GM19239 (cell line): ENCODE data around the gene CLRN3.

Experiments used
- DNase-seq: peaks from one replicate; pipeline ENCODE4 v3.0.0; 2011; ENCODE audit warnings: low spot score; ENCODE audit not compliant: insufficient read length
- FAIRE-seq: peaks from 2 replicates; lab custom pipeline; 2011; peaks lifted over from hg19 to GRCh38; lab: Jason Lieb, UNC

The CLRN3 gene

DNA sequence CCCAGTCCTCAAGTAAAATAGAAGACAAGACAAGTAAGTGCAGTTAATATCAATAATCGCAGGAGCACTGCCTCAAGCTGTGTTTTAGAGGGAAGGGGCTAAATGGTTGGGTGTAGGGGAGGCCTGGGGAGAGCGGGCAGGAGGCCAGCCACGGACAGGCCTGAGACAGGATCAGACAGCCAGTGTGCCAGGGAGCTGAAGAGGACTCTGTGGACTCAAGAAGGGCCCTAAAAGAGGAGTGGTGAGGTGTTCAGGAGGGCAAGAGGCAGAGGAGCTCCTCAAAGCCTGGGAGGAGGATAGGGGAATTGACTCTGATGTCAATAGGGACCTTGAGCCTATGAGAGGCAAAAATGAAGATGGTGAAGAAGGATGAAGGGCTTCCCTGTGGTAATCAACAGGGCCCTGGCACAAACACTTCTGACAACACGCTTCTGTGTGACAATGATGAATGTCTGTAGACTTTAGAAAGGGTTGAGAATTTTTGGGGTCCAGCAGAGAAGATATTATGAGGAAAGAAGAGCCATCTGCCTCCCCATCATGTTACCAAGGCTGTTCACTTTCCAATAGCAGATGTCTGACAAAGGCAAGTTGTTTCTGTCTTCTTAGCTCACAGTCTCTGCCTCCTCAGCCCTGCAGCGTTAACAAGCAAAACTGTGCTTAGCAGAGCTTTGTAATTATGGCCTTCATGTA lies 11.7 kb upstream of the CLRN3 start:
- no peak for DNase-seq
- FAIRE-seq = no peak

DNA sequence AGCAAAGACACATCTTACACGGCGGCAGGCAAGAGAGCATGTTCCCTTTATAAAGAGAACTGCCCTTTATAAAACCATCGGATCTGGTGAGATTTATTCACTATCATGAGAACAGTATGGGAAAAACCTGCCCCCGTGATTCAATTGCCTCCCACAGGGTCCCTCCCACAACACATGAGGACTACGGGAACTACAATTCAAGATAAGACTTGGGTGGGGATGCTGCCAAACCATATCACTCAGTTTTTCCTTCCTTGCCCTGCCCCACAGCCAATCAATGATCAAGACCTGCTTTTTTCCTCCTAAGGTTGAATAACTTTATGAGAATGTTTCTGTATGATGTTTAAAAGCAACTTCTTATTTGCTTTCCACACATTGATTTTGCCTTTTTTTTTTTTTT lies 11.0 kb upstream of the CLRN3 start:
- DNase-seq (no peak), FAIRE-seq (no peak)

DNA sequence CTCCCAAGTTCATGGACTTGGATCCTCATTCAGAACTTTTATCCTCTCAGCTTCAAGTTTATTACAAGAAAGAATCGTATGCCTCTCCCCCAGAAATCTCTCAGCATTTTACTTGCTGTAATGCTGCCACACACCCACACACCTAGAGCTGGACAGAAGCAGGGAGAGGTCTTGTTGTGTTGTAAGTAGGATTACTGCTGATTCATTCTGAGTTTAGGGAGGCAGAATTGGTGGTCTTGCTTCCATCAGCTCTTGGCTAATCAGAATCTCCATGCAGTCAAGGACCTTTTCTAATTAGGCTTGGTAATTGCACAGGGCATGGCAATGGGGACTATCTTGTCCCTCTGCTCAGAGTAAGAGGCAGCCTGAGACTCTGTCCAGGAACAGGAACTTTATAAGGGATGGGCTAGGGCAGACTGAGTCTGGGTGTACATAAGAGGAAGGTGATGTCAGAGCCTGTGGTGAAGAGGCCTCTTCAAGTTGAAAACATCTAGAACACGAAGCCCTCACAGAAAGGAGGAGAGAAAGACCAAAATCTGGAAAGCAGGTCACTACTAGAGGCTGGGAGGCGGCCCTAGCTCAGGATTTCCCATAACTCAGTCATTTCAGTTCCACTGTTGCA lies 7.1 kb upstream of the CLRN3 start:
- FAIRE-seq = no peak
- DNase-seq = no peak

DNA sequence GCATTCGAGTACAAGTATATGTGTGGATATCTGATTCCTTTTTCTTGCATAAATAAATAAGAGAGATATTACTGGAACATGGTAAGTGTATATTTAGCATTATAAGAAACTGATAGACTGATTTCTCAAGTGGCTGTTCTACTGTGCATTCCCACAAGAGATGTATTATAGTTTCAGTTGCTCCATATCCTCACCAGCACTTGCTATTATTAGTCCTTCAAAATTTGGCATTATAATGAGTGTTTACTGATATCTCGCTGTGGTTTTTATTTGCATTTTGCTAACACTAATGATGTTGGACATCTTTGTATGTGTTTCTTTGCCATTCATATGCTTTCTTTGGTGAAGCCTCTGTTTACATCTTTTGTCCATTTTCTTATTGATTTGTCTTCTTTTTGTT lies 4.4 kb upstream of the CLRN3 start:
- FAIRE-seq (no peak), DNase-seq (no peak)

DNA sequence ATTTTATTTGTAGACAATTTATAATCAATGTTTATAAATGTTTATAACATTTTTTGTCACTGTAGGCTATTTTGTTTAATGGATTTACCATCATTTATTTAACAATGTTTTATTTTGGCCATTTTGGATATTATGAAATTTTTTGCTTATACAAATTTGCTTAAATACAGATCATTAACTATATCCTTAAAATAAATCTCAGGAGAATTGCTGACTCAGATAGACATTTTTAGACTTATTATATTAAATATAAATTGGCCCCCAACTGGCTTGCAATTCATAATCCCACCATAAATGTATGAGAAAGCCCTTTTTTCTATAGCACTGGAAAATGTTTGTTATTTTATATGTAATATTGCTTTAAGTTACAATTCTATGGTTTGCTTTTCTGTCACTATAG lies 3.8 kb upstream of the CLRN3 start:
- FAIRE-seq (no peak), DNase-seq (no peak)

DNA sequence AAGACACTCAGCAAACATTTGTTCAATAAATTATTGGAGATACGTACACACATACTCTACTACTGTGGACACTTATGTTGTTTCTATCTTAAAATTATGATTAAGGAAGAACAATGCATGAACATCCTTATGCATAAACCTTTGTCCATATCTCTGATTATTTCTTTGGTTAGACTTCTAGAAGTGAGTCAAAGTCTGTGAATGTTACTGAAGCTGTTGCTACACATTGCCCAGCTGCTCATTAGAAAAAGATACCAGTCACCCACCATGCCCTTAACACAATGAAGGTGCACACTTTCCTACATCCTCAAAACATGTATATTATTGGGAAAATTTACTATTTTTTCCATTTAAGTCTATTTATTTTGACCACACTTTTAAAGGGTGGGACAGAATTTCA lies 1.4 kb upstream of the CLRN3 start:
- FAIRE-seq (no peak), DNase-seq (no peak)

DNA sequence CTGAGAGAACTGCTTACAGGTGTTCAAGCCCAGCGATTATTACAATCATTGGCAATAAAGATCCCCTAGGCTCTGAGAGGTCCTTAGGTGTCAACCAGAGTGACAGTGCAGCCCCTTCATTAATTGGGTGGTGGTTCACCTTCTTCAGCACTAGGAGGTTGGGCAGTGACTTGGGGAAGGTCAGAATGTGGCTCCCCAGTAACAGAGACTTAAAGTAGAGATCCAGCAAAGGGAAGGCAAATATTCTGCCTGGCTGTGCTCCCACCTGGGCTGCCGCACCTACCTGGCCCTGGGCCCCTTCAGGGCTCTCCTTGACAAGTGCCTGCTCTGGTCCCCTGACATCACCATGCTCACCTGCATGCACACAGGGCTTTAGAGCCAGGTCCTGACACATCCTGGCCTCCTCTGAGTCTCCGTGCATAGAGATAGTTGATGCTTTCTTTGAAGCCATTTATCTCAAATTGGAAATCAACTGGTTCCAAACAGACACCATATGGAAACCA lies 1.9 kb downstream of the CLRN3 start:
- no peak for DNase-seq
- FAIRE-seq = no peak

DNA sequence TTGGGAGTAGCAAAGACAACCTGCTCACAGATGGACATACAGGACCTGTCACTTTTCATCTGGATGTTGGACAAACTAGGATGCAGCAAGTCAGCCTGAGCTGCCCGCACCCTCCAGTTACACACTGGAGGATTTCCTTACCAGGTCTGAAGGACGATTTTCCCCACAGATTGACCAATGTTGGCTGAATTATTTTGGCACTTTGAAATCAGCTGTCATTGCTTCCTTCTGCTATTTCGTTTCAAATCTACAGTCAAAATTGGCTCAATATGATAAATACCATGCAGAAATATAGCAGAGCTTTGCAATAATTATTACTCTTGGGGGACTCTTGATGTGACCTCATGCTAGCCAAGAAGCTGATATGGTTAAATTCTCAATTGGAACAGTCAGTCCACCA lies 2.5 kb downstream of the CLRN3 start:
- DNase-seq = no peak
- FAIRE-seq = no peak

DNA sequence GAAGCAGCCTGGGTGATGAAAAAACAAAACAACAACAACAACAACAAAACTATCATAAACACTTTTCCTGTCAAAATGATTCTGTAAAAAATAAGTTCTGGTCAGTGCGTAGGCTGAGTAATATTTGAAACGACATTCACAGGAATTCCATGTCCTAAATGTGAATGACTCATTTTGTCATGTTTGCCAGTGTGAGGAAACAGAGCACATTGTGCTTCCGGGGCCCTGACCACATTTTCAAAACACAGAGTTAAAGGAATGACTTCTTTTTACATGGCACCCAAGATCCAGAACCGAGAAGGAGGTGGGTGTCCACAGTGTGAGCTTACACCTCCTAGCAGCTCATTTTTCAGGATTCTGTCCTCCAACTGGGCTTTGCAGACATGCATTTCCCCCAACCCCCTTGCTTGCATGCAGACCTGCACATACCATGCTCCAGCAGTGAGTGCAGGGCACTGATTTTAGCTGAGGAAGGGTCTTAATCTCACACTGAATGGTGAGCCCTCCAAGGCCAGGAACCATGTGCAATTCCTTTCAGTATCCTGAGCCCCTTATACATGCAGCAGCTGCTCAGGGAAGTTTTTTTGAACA lies 3.0 kb downstream of the CLRN3 start:
- no peak for DNase-seq
- FAIRE-seq = no peak

DNA sequence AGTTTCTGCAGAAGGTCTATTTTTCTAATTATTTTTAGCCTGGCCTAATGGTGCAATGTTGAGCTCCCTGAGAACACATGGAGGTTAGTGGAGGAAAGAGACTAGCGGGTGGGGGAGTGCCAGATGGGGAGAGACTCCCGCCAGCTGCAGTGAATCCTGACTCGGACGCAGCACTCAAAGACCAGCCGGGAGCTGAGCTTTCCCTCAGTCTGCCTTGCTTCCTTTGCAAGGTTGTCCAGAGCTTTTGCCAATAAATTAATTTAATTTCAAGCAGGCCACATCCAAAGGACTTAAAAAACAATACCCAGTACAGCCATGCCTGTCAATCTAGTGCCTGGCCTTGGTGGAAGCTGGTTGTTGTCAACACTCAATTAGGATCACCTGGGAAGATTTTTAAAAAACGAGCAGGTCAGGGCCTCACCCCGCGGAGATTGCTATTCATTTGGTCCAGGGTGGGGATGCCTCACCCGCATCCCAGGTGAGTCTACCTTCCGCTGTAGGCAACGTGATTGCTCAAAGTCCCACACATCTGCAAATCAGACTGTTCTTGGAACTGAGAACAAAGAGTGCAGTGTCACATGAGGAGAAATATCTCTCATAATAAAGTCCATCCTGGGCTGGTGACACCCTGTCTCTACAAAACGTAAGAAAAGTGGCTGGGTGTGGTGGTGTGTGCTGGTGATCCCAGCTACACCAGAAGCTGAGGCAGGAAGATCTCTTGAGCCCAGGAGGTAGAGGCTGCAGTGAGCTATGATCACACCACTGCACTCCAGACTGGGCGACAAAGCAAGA lies 4.0 kb downstream of the CLRN3 start:
- no peak for DNase-seq

DNA sequence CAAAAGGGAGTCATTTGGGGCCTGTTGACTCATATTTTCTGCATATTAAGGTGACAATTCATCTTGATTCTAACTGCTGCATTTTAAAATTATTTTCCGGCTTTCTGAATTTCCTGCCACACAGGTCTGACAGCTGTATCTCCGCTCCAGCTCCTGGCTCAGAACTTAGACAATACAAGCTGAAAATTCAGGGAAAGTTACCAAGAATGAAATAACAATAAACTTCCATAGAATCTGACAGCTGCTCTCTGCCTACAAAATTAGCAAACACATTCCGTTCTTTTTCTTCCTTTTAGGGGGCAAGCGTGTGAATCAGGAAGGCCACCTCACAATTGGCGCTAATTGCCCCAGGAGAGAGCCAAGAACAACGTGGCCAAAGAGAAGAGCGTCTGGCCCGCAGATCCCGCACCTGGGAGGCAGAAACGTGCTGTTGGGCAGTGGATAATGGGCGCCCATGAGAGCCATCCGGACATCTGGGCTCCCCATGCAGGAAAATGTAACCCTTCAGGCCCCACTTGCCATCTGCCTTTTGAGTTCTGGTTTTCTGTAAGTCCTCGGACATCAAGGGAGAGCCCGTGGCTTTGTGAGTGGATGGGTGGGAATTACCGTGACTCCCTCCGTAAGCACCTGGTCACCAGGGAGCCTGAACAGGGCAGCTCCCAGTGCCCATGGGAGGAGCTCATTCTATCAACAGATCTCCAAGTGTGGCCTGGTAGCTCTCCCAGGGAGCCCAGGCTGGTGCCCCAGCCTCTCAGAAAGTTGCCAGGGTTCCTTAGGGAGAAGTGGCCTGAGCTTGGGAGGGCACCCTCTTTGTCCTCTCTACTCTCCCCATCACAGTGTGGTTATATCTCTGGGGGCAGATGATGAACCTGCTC lies 5.0 kb downstream of the CLRN3 start:
- DNase-seq (no peak), FAIRE-seq (no peak)

More for the DNA sequence above, 4.0 kb downstream of the CLRN3 start:
- FAIRE-seq = no peak

DNA sequence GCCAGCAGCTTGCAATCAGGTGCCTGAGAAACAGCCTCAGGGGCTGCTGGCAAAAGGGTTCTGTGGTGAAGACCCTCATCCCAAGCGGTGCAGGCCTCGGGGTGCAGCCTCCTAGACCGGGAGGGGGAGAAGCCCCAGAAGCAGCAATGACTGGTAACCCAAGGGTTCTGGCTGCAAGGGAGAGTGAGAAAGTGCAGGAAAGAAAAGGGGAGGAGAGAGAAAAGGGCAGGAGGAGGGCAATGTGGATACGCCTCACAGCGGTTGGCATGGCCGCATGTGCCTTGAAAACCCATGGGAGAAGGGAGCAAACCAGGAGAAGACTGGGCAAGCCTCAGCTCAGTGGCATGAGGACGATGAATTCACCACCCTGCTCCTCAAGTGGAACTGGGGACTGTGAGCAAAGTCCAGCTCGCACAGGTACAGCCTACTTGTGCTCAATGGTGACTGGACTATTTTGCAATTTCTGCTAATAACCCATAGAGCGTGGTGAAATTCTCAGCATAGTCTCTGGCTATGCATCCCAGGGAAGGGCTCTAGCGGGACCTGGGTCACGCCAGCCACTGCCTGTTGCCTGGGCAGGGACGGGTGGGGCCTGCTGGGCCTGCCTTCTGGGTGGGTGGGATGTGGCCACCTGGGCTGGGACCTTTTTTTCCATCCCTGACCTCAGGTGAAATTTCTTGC lies 6.2 kb downstream of the CLRN3 start:
- FAIRE-seq = no peak
- DNase-seq = no peak

DNA sequence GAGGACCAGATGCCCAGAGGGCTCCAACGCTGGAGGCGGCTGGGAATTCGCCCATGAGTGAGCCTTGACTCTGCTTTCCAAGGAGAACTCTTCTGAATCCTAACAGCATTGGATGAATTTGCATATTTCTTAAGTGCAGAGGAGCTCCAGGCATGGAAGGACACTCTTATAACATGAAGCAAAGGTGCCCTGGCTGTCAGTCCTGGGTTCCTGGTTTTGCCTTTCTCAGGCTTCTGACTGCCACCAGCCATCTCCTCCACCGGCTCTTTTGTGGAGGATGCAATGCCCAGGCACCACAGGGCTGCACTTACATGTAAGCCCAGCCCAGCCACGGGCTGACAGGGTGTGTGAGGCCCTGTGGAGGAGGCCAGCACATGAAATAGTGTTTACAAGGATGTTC lies 8.2 kb downstream of the CLRN3 start:
- DNase-seq (no peak), FAIRE-seq (no peak)

DNA sequence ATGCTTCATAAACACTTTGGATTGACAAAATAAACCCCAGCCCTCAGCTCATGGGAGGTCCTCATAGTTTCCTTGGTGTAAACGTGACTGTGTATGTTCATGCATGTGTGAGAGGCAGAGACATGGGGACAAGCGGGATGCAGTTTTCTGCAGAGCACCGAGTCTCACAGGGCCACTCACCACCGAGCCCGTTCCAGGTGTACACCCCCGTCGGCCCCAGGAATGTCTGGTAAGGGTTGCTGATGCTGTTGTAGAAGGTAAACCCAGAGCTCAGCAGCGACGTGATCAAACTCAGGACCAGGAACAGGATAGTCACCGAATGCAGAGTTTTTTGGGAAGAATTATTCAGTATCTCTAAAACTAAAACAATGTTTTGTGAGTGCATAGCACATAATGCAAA lies 9.2 kb downstream of the CLRN3 start:
- DNase-seq (no peak), FAIRE-seq (no peak)

DNA sequence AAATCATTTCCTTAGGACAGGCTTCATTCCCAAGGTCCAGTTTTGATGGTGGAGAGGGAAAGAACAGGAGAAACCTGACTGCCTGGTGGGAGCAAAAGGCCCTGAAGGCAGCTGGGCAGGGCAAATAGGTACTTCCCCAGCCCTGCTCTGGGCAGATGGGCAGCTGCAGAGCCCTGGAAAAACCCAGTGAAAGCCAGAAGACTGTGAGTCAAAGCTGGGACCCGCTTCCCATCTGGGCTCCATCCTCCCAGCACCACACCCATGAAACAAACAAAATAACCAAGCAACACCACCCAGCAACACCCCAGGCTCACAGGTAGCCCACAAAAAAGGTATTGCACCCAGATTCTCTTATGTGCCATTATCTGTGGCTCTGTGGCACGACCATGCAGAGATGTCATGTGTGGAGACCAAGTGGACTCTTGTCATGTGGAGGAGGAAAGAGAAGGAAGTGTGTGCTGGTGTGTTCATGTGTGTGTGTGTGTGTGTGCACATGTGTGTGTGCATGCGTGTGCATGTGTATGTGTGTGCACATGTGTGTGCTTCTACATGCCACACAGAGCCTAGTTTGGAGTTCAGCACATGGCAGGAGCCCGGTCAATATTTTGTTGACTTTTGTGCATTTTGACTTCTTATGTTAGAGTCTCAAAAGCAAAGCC lies 9.8 kb downstream of the CLRN3 start:
- DNase-seq (no peak), FAIRE-seq (no peak)

DNA sequence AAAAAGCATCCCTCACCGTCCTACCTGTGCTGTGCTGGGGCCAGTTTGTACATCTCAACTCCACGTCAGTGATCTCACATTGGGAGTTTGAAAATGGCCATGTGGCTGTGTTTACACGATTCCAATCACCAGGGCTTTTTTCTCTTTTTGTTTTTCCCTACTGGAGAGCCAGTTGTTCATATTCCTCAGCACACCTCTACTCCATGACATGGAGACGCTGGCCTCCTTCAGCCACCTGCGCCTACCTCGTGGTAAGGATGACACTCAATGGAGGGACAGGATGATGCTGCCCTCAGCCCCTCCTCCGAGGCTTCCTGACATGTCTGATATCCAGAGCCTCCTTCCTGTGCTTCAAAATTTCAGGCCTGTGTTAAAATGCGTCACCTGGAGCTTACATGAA lies 10.3 kb downstream of the CLRN3 start:
- FAIRE-seq (no peak), DNase-seq (no peak)

DNA sequence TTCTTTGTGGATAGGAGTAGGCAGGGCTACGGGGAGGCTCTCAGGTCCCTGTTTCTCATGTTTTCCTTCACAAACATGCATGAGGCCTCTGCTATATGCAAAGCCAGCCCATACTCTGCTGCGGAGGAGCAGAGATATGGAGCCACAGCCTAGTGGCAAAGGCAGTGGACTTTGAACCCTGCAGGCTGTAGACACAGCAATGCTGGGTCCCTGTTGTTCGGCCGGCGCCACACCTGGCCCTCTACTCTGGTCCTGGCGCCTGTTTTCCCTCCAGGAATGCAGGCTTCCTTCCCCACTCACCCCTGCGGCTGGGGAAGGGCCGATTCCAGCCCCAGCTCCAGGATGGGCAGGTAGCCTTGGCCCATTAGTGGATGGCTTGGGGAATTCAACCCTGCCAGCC lies 11.5 kb downstream of the CLRN3 start:
- DNase-seq (no peak), FAIRE-seq (no peak)

DNA sequence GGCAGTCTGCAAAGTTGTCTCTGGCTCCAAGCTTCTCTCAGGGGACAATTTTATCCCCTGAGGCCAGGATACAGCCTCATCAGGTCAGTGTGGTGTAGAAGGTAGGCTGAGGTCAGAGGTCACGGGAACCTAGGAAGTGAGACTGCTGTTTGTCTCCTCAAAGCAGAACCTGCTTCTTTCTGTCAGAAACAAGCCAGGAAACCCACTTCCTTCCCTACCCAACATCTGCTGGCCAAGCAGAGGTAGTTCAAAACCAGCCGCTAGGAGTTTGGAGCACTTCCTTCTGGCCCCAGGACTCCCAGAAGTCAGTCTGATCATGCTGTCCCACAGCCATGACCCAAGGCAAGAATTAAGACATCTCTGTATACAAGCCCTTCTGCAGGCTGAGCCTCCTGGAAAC lies 12.2 kb downstream of the CLRN3 start:
- DNase-seq (no peak), FAIRE-seq (no peak)

DNA sequence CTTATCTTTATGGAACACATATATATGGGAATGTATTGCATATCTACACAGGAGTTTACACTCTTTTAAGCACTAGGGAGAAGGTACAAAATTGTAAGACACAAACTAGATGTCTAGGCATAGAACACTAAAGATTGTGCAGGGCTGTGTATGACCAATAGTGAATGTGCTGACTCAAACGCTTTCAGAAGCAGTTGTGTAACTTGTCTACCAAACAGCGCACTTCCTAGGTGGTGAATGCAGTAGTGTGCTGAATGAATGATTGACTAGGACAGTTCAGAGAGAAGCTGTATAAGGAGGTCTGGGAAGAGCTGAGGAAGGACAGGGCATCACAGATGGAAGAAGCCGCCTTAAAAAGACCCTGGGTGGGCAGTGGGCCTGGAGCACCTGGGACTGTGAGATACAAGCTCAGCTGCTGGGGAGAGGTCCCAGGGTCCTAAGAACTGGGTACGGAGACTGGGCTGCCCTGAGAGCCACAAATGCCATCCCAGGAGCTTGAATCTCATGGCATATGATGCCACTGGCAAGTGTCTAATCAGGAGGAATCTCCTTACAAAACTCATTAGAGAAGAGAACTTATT lies 14.2 kb downstream of the CLRN3 start:
- FAIRE-seq = no peak
- DNase-seq = no peak
